Vagina (tissue), 2 donors: ENCODE data around the gene NFYA.

Experiments
- POLR2A ChIP-seq, 2 donors: fragments of 450-650 bp; IDR thresholded peaks; one replicate each; pipeline ENCODE4 v1.6.1; 2017; ENCODE audit warnings: antibody characterized with exemption in 2 of 2, mild to moderate bottlenecking in 2 of 2, moderate library complexity in 2 of 2
- POLR2AphosphoS5 ChIP-seq, 2 donors: sonication (generic); formaldehyde crosslinking; IDR thresholded peaks; one replicate each; pipeline ENCODE4 v1.9.0; 2017; ENCODE audit warnings: antibody characterized with exemption in 2 of 2, mild to moderate bottlenecking in 2 of 2, low read depth in 1 of 2; ENCODE audit not compliant: insufficient read depth in 1 of 2
- TF ChIP-seq, protein P1 (sequence below), 3 experiments: fragments of 450-650 bp in 2 of 3; fragments of 200-600 bp in 1 of 3; sonication (generic) in 1 of 3; IDR thresholded peaks; one replicate each; pipeline ENCODE4 v1.5.1; 2017 to 2019; ENCODE audit warnings: antibody characterized with exemption in 3 of 3, mild to moderate bottlenecking in 2 of 3, moderate library complexity in 2 of 3

DNA sequence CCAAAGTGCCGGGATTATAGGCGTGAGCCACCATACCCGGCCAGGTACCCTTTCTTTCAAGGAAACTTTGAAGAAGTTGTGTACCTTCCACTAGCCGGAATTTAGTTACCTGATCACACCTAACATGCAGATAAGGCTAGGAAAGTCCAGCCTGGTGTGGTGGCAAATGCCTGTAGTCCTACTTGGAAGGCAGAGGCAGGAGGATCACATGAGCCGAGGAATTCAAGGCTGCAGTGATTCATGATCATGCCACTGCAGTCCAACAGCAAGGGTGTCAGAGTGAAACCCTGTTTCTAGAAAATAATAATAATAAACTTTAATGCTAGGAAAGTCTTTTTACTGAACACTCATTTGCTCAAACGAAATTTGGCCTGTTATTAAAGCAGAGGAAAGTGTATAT lies 21.0 kb downstream of the NFYA start:
- TF ChIP-seq POLR2A (IDR thresholded peaks at IDR 0.05) (no peak), POLR2AphosphoS5 (IDR thresholded peaks at IDR 0.05; ENCODE audit: insufficient read depth in 1 of 2, low read depth in 1 of 2) (no peak)
- TF ChIP-seq, protein P1, sequence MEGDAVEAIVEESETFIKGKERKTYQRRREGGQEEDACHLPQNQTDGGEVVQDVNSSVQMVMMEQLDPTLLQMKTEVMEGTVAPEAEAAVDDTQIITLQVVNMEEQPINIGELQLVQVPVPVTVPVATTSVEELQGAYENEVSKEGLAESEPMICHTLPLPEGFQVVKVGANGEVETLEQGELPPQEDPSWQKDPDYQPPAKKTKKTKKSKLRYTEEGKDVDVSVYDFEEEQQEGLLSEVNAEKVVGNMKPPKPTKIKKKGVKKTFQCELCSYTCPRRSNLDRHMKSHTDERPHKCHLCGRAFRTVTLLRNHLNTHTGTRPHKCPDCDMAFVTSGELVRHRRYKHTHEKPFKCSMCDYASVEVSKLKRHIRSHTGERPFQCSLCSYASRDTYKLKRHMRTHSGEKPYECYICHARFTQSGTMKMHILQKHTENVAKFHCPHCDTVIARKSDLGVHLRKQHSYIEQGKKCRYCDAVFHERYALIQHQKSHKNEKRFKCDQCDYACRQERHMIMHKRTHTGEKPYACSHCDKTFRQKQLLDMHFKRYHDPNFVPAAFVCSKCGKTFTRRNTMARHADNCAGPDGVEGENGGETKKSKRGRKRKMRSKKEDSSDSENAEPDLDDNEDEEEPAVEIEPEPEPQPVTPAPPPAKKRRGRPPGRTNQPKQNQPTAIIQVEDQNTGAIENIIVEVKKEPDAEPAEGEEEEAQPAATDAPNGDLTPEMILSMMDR (IDR thresholded peaks at IDR 0.05): no peak
